Activated CD4-positive, alpha-beta T cell treated with anti-CD3 and anti-CD28 coated beads, Interleukin-2, amount 50 U/mL, for 4 hours (primary cell): ENCODE measurements around the gene LRMDA.

Source experiments
- DNase-seq, 2 experiments: peaks; one replicate each; pipeline ENCODE4 v3.0.0-alpha.2; 2020

The LRMDA gene

GRCh38 chr10:75788394-75789205, 357.2 kb downstream of the LRMDA start:
- DNase-seq, result no peak

- no peak for DNase-seq
Measured at GRCh38 chr10:75793848-75794247, 362.4 kb downstream of the LRMDA start.

GRCh38 chr10:75801121-75801520, 369.7 kb downstream of the LRMDA start:
- no peak for DNase-seq

GRCh38 chr10:75801661-75802060, 370.2 kb downstream of the LRMDA start:
- DNase-seq, result no peak

GRCh38 chr10:75803121-75803520, 371.7 kb downstream of the LRMDA start:
- no peak for DNase-seq

GRCh38 chr10:75803816-75804552, 372.6 kb downstream of the LRMDA start:
- DNase-seq, result no peak

- DNase-seq, result no peak
Measured at GRCh38 chr10:75806186-75806585, 374.8 kb downstream of the LRMDA start.

GRCh38 chr10:75807456-75807855, 376.0 kb downstream of the LRMDA start:
- DNase-seq, result no peak

GRCh38 chr10:75809003-75809402, 377.6 kb downstream of the LRMDA start:
- DNase-seq, result no peak

- no peak for DNase-seq
Measured at GRCh38 chr10:75814014-75814413, 382.6 kb downstream of the LRMDA start.

- DNase-seq, result no peak
Measured at GRCh38 chr10:75815066-75815465, 383.6 kb downstream of the LRMDA start.

GRCh38 chr10:75817198-75817597, 385.8 kb downstream of the LRMDA start:
- no peak for DNase-seq

- DNase-seq, result no peak
Measured at GRCh38 chr10:75818552-75818951, 387.1 kb downstream of the LRMDA start.

- no peak for DNase-seq
Measured at GRCh38 chr10:75825235-75825634, 393.8 kb downstream of the LRMDA start.

GRCh38 chr10:75825661-75826060, 394.2 kb downstream of the LRMDA start:
- no peak for DNase-seq

- DNase-seq, result no peak
Measured at GRCh38 chr10:75826846-75827245, 395.4 kb downstream of the LRMDA start.

- DNase-seq, result no peak
Measured at GRCh38 chr10:75827587-75828021, 396.2 kb downstream of the LRMDA start.

GRCh38 chr10:75828413-75828812, 397.0 kb downstream of the LRMDA start:
- no peak for DNase-seq

- no peak for DNase-seq
Measured at GRCh38 chr10:75836064-75836463, 404.6 kb downstream of the LRMDA start.

- no peak for DNase-seq
Measured at GRCh38 chr10:75838486-75838885, 407.1 kb downstream of the LRMDA start.

GRCh38 chr10:75839020-75839419, 407.6 kb downstream of the LRMDA start:
- no peak for DNase-seq

GRCh38 chr10:75841266-75841665, 409.8 kb downstream of the LRMDA start:
- no peak for DNase-seq

GRCh38 chr10:75845176-75845947, 413.9 kb downstream of the LRMDA start:
- DNase-seq, result no peak
